NCI-H187 (cell line): ENCODE measurements around the gene PTPRN2.
"Not testable (repeated sequence)": the region's sequence is repeated elsewhere in the genome, so short reads cannot be mapped to it uniquely, and the experiment has no call there.

Experiments used
- DNase-seq, 2 experiments: peaks; one replicate each; lab custom pipeline; 2025; lab: John Stamatoyannopoulos, UW

PTPRN2 gene

GRCh38 chr7:158587162-158588084 is at the start of gene PTPRN2:
PTPRN2 (minus strand) TSS chr7:158587823.
- DNase-seq: peak; percentile 30 to 83

GRCh38 chr7:158633055-158633956 is 45.7 kb upstream of the PTPRN2 start:
- DNase-seq: no peak

GRCh38 chr7:158631574-158632195 is 44.1 kb upstream of the PTPRN2 start:
- DNase-seq: no peak

GRCh38 chr7:158626289-158626688 is 38.7 kb upstream of the PTPRN2 start:
- DNase-seq: not testable (repeated sequence)

GRCh38 chr7:158623241-158623640 is 35.6 kb upstream of the PTPRN2 start:
- no peak for DNase-seq

- DNase-seq: no peak
Observed at GRCh38 chr7:158620839-158621441, 33.3 kb upstream of the PTPRN2 start.

- DNase-seq: no peak
Observed at GRCh38 chr7:158620418-158620817, 32.8 kb upstream of the PTPRN2 start.

GRCh38 chr7:158618745-158619140 is 31.1 kb upstream of the PTPRN2 start:
- no peak for DNase-seq

- no peak for DNase-seq
Observed at GRCh38 chr7:158617737-158618128, 30.1 kb upstream of the PTPRN2 start.

- DNase-seq: no peak
Observed at GRCh38 chr7:158616050-158616449, 28.4 kb upstream of the PTPRN2 start.

- no peak for DNase-seq
Observed at GRCh38 chr7:158614700-158615099, 27.1 kb upstream of the PTPRN2 start.

GRCh38 chr7:158613481-158613880 is 25.9 kb upstream of the PTPRN2 start:
- peak; percentile 45 to 65 for DNase-seq

- DNase-seq: no peak
Observed at GRCh38 chr7:158612546-158612945, 24.9 kb upstream of the PTPRN2 start.

GRCh38 chr7:158611541-158611940 is 23.9 kb upstream of the PTPRN2 start:
- no peak for DNase-seq

- no peak for DNase-seq
Observed at GRCh38 chr7:158609313-158609974, 21.8 kb upstream of the PTPRN2 start.

GRCh38 chr7:158607563-158607962 is 19.9 kb upstream of the PTPRN2 start:
- no peak for DNase-seq

GRCh38 chr7:158606671-158607424 is 19.2 kb upstream of the PTPRN2 start:
- DNase-seq: no peak

GRCh38 chr7:158606129-158606528 is 18.5 kb upstream of the PTPRN2 start:
- DNase-seq: no peak

- no peak for DNase-seq
Observed at GRCh38 chr7:158603773-158604755, 16.4 kb upstream of the PTPRN2 start.
